ENCODE results near the gene ZNF469. TPM values are rescaled to one million over a fixed set of nuclear protein-coding genes. Genes with fewer than 3 reads are reported as not detected.

ZNF469 gene
- total RNA-seq, 4 donors from 2014 or later: 0.18 to 1.7 (median 0.64) TPM

- no peaks in the 10 kb centered on the region for H3K36me3 ChIP-seq
- no peaks in the 10 kb centered on the region for H3K4me1 ChIP-seq
- TF ChIP-seq POLR2A (IDR thresholded peaks at IDR 0.05): no peak
- TF ChIP-seq, protein P1, sequence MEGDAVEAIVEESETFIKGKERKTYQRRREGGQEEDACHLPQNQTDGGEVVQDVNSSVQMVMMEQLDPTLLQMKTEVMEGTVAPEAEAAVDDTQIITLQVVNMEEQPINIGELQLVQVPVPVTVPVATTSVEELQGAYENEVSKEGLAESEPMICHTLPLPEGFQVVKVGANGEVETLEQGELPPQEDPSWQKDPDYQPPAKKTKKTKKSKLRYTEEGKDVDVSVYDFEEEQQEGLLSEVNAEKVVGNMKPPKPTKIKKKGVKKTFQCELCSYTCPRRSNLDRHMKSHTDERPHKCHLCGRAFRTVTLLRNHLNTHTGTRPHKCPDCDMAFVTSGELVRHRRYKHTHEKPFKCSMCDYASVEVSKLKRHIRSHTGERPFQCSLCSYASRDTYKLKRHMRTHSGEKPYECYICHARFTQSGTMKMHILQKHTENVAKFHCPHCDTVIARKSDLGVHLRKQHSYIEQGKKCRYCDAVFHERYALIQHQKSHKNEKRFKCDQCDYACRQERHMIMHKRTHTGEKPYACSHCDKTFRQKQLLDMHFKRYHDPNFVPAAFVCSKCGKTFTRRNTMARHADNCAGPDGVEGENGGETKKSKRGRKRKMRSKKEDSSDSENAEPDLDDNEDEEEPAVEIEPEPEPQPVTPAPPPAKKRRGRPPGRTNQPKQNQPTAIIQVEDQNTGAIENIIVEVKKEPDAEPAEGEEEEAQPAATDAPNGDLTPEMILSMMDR (IDR thresholded peaks at IDR 0.05): no peak
- DNase-seq: no peak
- H3K4me3 ChIP-seq: no peak overlapping the region
- H3K27me3 ChIP-seq: no peaks in the 10 kb centered on the region
- no peak overlapping the region for H3K27ac ChIP-seq
- H3K9me3 ChIP-seq: no peaks in the 10 kb centered on the region
Measured at GRCh38 chr16:88405216-88406060, 22.7 kb downstream of the ZNF469 start.

GRCh38 chr16:88406096-88407041 is 23.6 kb downstream of the ZNF469 start:
- DNase-seq: no peak
- H3K27ac ChIP-seq: no peak overlapping the region
- TF ChIP-seq, protein P1 (IDR thresholded peaks at IDR 0.05): no peak
- no peak for TF ChIP-seq POLR2A (IDR thresholded peaks at IDR 0.05)
- H3K36me3 ChIP-seq: no peaks in the 10 kb centered on the region
- H3K4me3 ChIP-seq: no peak overlapping the region
- no peaks in the 10 kb centered on the region for H3K9me3 ChIP-seq
- no peaks in the 10 kb centered on the region for H3K27me3 ChIP-seq
- no peaks in the 10 kb centered on the region for H3K4me1 ChIP-seq

DNA sequence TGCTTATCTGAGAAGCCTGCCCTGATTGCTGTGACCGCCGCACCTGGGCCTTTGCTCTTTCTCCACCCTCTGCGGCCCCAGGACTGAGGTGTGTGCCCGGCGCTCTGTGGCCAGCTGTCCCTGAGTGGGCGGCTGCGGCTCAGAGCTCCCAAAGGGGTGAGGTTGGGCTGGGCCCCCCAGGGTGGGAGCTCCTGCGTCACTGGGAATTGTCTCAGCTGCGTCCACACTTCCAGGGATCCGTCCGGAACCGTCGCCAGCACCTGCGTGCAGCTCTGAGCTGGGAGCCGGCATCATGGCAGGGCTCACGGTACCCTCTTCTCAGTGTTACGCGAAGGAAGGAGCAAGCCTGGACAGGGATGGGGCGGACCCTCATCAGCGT is 24.3 kb downstream of the ZNF469 start:
- no peak for DNase-seq
- Histone ChIP-seq H3K9me3 (no peaks in the 10 kb centered on the region), H3K36me3 (no peaks in the 10 kb centered on the region), H3K4me3 (no peak overlapping the region), H3K4me1 (no peaks in the 10 kb centered on the region), H3K27ac (no peak overlapping the region), H3K27me3 (no peaks in the 10 kb centered on the region)
- TF ChIP-seq, protein P1 (IDR thresholded peaks at IDR 0.05): no peak
- TF ChIP-seq POLR2A (IDR thresholded peaks at IDR 0.05): no peak

GRCh38 chr16:88407807-88408206 is 25.0 kb downstream of the ZNF469 start:
- no peaks in the 10 kb centered on the region for H3K27me3 ChIP-seq
- H3K27ac ChIP-seq: no peak overlapping the region
- no peak for DNase-seq
- H3K4me1 ChIP-seq: no peaks in the 10 kb centered on the region
- H3K36me3 ChIP-seq: no peaks in the 10 kb centered on the region
- no peak overlapping the region for H3K4me3 ChIP-seq
- no peak for TF ChIP-seq POLR2A (IDR thresholded peaks at IDR 0.05)
- TF ChIP-seq, protein P1 (IDR thresholded peaks at IDR 0.05): no peak
- H3K9me3 ChIP-seq: no peaks in the 10 kb centered on the region

GRCh38 chr16:88408561-88409142 is 25.9 kb downstream of the ZNF469 start:
- no peak for TF ChIP-seq POLR2A (IDR thresholded peaks at IDR 0.05)
- TF ChIP-seq, protein P1 (IDR thresholded peaks at IDR 0.05): no peak
- Histone ChIP-seq H3K27me3 (no peaks in the 10 kb centered on the region), H3K4me3 (no peak overlapping the region), H3K36me3 (no peaks in the 10 kb centered on the region), H3K4me1 (no peaks in the 10 kb centered on the region), H3K27ac (no peak overlapping the region), H3K9me3 (no peaks in the 10 kb centered on the region)
- no peak for DNase-seq

Data from Peyer's patch (tissue), 4 donors.